ENCODE results near the gene COL13A1.
A peak's percentile ranks its signal among the peaks of the same experiment; 100 is the strongest.

Gene COL13A1

GRCh38 chr10:69787681-69788080, 14.0 kb upstream of the COL13A1 start:
- no peak overlapping the region for H3K27ac ChIP-seq
- DNase-seq (ENCODE audit: low read depth, low spot score) = no peak

GRCh38 chr10:69789164-69789576, 12.5 kb upstream of the COL13A1 start:
- no peak overlapping the region for H3K27ac ChIP-seq
- no peak for DNase-seq (ENCODE audit: low read depth, low spot score)

- no peak overlapping the region for H3K27ac ChIP-seq
- no peak for DNase-seq (ENCODE audit: low read depth, low spot score)
These were observed 9.9 kb upstream of the COL13A1 start for GRCh38 chr10:69791812-69792211.

- no peak overlapping the region for H3K27ac ChIP-seq
These were observed 9.4 kb upstream of the COL13A1 start for GRCh38 chr10:69792341-69792740.

GRCh38 chr10:69794673-69795072, 7.0 kb upstream of the COL13A1 start:
- H3K27ac ChIP-seq = no peak overlapping the region
- DNase-seq (ENCODE audit: low read depth, low spot score) = no peak

More at GRCh38 chr10:69792341-69792740, 9.4 kb upstream of the COL13A1 start:
- no peak for DNase-seq (ENCODE audit: low read depth, low spot score)

- no peak for DNase-seq (ENCODE audit: low read depth, low spot score)
- no peak overlapping the region for H3K27ac ChIP-seq
These were observed 6.3 kb upstream of the COL13A1 start for GRCh38 chr10:69795242-69795934.

GRCh38 chr10:69797959-69798358, 3.7 kb upstream of the COL13A1 start:
- DNase-seq (ENCODE audit: low read depth, low spot score) = no peak
- no peak overlapping the region for H3K27ac ChIP-seq

- H3K27ac ChIP-seq = no peak overlapping the region
- no peak for DNase-seq (ENCODE audit: low read depth, low spot score)
These were observed 1.6 kb upstream of the COL13A1 start for GRCh38 chr10:69800109-69800508.

- no peak for DNase-seq (ENCODE audit: low read depth, low spot score)
These were observed 1.0 kb upstream of the COL13A1 start for GRCh38 chr10:69800665-69801064.

GRCh38 chr10:69801094-69801433, 642 bp upstream of the COL13A1 start:
- no peak overlapping the region for H3K27ac ChIP-seq
- DNase-seq (ENCODE audit: low read depth, low spot score) = no peak

More at GRCh38 chr10:69800665-69801064, 1.0 kb upstream of the COL13A1 start:
- H3K27ac ChIP-seq = no peak overlapping the region

- no peak overlapping the region for H3K27ac ChIP-seq
- DNase-seq (ENCODE audit: low read depth, low spot score) = no peak
These were observed 887 bp downstream of the COL13A1 start for GRCh38 chr10:69802424-69803161.

GRCh38 chr10:69803809-69804208, 2.1 kb downstream of the COL13A1 start:
- no peak for DNase-seq (ENCODE audit: low read depth, low spot score)
- H3K27ac ChIP-seq = no peak overlapping the region

- H3K27ac ChIP-seq = no peak overlapping the region
- no peak for DNase-seq (ENCODE audit: low read depth, low spot score)
These were observed 3.1 kb downstream of the COL13A1 start for GRCh38 chr10:69804775-69805174.

GRCh38 chr10:69807122-69807521, 5.4 kb downstream of the COL13A1 start:
- no peak for DNase-seq (ENCODE audit: low read depth, low spot score)
- peak overlapping the region; percentile 41 for H3K27ac ChIP-seq

GRCh38 chr10:69807696-69808095, 6.0 kb downstream of the COL13A1 start:
- no peak for DNase-seq (ENCODE audit: low read depth, low spot score)
- H3K27ac ChIP-seq = peak overlapping the region; percentile 41

GRCh38 chr10:69809318-69809717, 7.6 kb downstream of the COL13A1 start:
- H3K27ac ChIP-seq = no peak overlapping the region
- no peak for DNase-seq (ENCODE audit: low read depth, low spot score)

GRCh38 chr10:69810097-69810496, 8.4 kb downstream of the COL13A1 start:
- DNase-seq (ENCODE audit: low read depth, low spot score) = no peak
- no peak overlapping the region for H3K27ac ChIP-seq

GRCh38 chr10:69810675-69811397, 9.1 kb downstream of the COL13A1 start:
- H3K27ac ChIP-seq = no peak overlapping the region
- DNase-seq (ENCODE audit: low read depth, low spot score) = no peak

- H3K27ac ChIP-seq = no peak overlapping the region
- no peak for DNase-seq (ENCODE audit: low read depth, low spot score)
These were observed 11.9 kb downstream of the COL13A1 start for GRCh38 chr10:69813632-69814031.

GRCh38 chr10:69814251-69814650, 12.5 kb downstream of the COL13A1 start:
- DNase-seq (ENCODE audit: low read depth, low spot score) = no peak
- no peak overlapping the region for H3K27ac ChIP-seq

GRCh38 chr10:69815104-69815503, 13.4 kb downstream of the COL13A1 start:
- no peak for DNase-seq (ENCODE audit: low read depth, low spot score)
- no peak overlapping the region for H3K27ac ChIP-seq

Measured in epithelial cell of prostate (primary cell).